ENCODE measurements around the gene SEBOX.

- TF ChIP-seq POLR2A (IDR thresholded peaks at IDR 0.05) (peak; percentile 67 to 71), CTCF (IDR thresholded peaks at IDR 0.05) (no peak)
These were observed 7.7 kb downstream of the SEBOX start, which contains the start of gene POLDIP2 for GRCh38 chr17:28357061-28357900.
